HS-5 (cell line): Measurements from ENCODE around the gene DCC.

Source experiments
- DNase-seq: peaks from one replicate; pipeline ENCODE4 v3.0.0-alpha.2; 2012; ENCODE audit warnings: low read depth

DCC gene

GRCh38 chr18:52339891-52340371 is at the start of gene DCC:
Gene DCC, plus strand, starts transcription at chr18:52340197. Its CDS starts 591 bp downstream, at chr18:52340788.
- DNase-seq: no peak

DNA sequence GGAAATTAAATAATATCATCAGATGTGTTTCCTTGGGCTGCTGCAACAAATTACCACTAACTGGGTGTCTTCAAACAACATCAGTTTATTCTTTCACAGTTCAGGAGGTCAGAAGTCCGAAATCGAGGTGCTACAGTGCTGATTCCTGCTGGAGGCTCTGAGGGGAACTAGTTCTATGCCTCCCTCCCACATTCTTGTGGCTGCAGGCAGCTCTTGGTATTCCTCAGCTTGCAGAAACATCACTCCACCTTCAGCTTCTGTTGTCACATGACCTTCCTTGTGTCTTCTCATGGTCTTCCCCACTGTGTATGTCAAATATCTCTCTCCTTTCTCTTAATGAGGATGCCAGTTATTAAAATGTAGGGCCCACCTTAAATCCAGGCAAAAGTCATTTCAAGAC is 29.3 kb upstream of the DCC start:
- DNase-seq: no peak

GRCh38 chr18:52311331-52311730 is 28.7 kb upstream of the DCC start:
- no peak for DNase-seq

GRCh38 chr18:52312346-52312745 is 27.7 kb upstream of the DCC start:
- DNase-seq: no peak

- no peak for DNase-seq
These were observed 26.8 kb upstream of the DCC start for GRCh38 chr18:52313213-52313612.

- DNase-seq: no peak
These were observed 20.5 kb upstream of the DCC start for GRCh38 chr18:52319424-52319983.

DNA sequence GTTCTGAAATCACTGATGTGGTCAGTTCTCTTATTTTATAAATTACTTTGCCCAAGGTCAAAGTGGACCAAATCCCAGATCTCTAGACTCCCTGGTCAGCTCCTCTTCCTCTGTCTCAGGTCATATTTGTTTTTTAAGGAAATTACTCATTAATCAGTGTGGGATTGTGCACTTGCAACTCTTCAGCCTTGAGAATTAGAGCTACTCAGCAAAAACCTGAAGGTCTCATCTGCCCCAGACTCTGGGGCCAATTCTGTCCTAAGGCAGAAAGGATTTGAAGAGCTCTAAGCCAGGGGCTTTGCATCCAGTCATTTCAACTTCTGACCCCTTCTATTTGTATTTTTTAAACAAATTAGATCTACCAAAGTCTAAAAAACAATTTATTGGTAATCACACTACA is 17.7 kb upstream of the DCC start:
- DNase-seq: no peak

DNA sequence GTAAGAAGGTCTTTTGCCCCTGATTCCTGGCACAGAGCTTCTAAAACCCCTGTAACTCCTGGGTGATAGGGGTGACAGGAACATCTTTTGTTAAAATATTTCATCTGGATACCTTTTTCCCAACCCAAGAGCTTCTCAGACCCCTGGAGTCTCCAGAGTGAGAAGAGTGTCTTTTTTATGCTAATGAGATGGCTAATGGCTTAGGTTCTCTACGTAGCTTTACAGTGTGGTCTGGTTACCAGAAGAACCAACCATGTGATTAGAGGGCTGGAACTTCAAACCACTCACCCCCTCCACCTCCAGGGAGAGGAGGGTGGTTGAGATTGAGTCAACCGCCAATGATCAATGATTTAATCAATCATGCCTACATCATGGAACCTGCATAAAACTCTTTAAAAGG is 16.2 kb upstream of the DCC start:
- DNase-seq: no peak

DNA sequence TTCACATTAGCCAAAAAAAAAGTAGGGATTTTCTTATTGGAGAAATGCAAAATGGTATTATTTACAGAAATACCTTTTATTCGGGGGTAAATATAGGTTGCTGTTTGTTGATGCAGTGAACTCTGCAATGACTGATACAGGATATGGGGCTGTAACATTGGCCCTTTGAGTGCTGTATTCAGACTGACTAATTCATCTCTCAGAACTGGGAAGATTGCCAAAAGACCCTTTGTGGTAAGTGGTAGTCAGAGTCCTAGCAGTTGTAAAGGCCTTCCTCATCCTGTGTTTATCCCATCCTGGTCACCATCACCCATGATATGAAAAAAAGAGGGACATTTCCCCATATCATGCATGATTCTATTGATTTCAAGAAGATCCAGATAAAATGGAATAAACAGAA is 14.0 kb upstream of the DCC start:
- no peak for DNase-seq

DNA sequence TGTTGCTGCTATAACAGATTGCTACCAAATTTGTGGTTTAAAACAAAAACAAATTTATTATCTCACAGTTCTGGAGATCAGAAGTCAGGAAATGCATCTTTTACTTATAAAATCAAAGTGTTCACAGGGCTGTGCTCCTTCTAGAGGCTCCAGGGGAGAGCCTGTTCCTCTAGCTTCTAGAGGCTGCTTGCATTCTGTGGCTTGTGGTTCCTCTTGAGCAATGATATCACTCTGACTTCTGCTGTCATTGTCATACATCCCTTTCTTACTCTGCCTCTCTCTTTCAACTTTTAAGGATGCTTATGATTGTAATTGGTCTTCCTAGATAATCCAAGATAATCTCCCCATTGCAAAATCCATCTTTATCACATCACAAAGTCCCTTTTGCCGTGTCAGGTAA is 6.1 kb upstream of the DCC start:
- no peak for DNase-seq

DNA sequence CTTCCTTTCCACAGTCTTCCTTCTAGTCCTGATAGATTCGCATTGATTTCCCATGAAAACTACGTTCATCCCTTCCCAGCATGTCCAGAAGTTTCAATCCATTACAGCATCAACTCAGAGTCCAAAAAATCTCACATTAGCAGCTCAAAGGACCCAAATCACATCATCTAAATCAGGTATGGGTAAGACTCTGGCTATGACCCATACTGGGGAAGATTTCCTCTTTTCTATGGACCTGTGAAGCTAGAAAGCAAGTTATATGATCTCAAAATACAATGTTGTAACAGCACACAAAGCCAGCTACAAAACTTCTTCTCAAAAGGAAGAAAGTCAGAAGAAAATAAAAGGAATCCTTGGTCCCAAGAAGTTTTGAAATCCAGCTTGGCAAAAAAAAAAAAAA is 5.7 kb upstream of the DCC start:
- DNase-seq: no peak

DNA sequence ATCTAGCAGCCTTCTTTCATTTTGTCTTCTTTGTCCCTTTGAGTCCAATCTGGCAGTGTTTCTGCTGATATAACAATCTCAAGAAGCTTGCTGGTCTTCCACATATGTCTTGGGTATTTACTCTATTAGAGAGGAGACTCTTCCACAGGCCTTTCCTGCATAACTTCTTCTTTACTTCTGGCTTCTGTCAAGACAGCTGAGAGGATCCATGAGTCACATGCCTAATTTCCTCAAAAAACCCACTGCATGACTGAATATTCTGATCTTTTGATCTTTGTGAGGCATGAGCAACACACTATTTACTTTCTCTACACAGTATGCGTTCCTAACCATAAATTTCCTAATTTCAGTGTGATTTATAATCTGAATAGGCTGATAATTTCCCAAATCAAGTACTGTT is 5.1 kb upstream of the DCC start:
- DNase-seq: no peak

- DNase-seq: no peak
These were observed 2.7 kb upstream of the DCC start for GRCh38 chr18:52337276-52337675.

GRCh38 chr18:52340406-52341102 is 557 bp downstream of the DCC start:
- DNase-seq: no peak

GRCh38 chr18:52341103-52341432 is 1.1 kb downstream of the DCC start:
- DNase-seq: no peak

DNA sequence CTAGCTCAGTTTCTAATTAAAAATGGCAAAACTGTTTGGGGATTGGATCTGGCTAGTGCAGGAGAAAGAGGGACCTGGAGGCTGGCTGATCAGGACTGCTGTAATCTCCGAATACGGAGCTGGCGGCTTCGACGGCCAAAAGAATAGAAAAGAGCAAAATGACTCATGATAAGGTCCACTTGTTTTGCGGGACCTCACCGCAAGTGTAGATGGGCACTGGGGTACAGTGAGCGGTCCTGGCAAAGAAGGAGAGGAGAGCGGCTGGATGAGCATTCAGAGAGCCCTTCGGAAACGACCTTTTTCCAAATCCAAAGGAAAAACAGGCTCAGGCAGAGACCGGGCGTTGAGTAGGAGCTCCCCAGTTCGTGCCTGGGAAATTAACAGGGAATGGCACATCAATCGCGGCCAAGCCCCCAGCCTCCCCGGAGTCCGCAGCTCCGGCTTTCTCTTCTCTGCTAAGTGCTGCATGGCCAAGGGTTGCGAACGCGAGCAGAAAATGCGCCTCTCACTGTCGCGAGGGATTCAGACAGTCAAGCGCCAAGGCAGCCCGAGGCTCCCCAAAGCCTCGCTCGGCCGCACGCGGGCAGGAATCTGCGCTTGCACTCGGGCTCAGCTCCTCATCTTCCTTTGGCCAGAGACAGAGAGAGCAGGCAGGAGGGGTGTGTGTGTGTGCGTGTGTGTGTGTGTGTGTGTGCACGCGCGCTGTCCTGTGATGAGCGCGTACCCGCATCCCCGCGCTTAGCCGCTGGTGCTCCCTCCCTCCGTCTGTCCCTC is 1.8 kb downstream of the DCC start:
- no peak for DNase-seq

DNA sequence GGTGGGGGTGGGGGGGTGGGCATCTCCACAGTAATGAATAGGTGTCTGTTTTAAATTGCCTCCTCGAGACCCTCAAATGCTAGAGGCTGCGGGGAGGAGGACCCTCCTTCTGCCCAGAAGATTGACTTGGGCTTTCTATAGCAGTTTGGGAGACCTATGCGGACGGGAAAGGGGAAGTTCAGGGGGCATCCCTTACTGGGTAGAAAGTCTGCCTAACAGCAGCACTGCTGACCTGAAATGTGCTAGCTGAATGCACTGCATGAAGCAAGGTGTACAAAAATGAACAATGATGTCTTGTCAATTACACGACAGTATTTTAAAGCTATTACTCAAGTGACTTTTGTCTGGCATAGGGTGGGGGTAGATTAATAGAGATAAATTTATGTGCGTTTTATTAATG is 2.5 kb downstream of the DCC start:
- DNase-seq: no peak

GRCh38 chr18:52343138-52343537 is 3.1 kb downstream of the DCC start:
- no peak for DNase-seq

- no peak for DNase-seq
These were observed 3.8 kb downstream of the DCC start for GRCh38 chr18:52343731-52344340.

DNA sequence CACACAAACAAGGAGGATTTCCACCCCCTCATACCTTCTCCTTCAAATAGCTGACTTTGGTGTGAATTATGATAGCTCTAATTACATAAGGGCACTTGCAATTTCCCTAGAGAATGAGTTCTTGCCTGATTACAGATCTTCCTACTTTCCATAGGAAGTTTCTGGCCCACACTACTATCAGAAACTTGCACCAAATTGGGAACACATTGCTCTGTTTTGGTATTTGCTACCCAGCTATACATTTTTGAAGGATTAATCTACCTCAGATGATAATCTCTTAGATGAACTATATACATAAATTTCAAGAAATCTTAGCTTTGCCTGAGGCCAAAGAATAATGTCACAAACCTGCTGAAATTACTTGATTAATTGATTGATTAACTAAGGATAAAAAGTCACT is 4.9 kb downstream of the DCC start:
- DNase-seq: no peak

- no peak for DNase-seq
These were observed 5.4 kb downstream of the DCC start for GRCh38 chr18:52345428-52345827.

DNA sequence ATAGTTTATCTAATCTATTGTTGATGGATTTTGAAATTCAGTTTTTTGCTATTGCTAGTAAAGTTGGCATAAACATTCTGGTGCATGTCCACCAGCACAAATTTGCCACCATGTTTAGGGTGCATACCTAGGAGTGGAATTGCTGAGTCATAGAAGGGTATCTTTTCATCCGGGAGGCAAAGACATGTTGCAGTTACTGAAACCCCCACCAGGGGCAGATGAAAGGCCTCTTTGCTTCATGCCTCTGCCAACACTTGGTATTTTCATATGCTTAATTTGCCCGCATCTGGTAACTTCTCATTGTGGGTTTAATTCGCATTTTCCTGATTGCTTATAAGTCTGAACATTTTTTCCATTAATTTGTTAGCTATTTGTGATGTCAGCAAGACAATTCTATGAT is 8.2 kb downstream of the DCC start:
- no peak for DNase-seq

DNA sequence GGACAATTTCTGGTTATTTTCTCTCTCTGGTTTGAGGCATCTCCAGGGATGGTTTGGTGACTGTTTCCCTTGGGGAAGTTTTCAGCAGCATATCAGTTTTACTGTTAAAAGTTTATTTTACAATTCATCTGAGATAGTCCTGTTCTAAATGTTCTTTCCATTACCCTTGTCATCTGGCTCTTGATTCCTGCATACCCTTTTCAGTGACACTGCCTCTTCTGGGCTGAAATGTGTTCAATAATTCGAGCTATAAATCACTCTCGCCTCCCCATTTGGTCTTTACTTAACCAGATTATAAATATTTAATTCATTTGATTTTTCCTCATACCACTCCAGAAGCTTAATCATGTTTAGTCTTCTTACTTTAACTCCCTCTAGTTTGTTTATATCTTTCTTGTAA is 9.5 kb downstream of the DCC start:
- DNase-seq: no peak
